A549 (cell line): Measurements from ENCODE around the gene VPS45.

Experiments used
- CTCF ChIP-seq: fragments of >200 bp; sonication (Bioruptor Twin); formaldehyde crosslinking; IDR thresholded peaks from 3 replicates; pipeline ENCODE4 v1.5.1; 2016
- EP300 ChIP-seq, 2 experiments: fragments of >200 bp; sonication (Bioruptor Twin); formaldehyde crosslinking; IDR thresholded peaks; 2 replicates in 1 of 2; 3 replicates in 1 of 2; pipeline ENCODE4 v1.6.1; 2016 to 2017
- FOSL2 ChIP-seq, 2 experiments: fragments of 450-650 bp in 1 of 2; fragments of >200 bp in 1 of 2; sonication (Bioruptor Twin) in 1 of 2; formaldehyde crosslinking; IDR thresholded peaks; 2 replicates each; pipeline versions ENCODE4 v1.5.0 to v1.6.1; 2016 to 2020; ENCODE audit warnings: mild to moderate bottlenecking in 1 of 2, moderate library complexity in 1 of 2
- JUNB ChIP-seq: fragments of >200 bp; sonication (Bioruptor Twin); formaldehyde crosslinking; IDR thresholded peaks from 2 replicates; pipeline ENCODE4 v1.6.1; 2016
- MYC ChIP-seq: IDR thresholded peaks from 2 replicates; pipeline ENCODE4 v1.6.1; 2012; ENCODE audit warnings: mild to moderate bottlenecking, inconsistent platforms, low read length, improper control_type of control experiment, borderline replicate concordance
- POLR2A ChIP-seq: IDR thresholded peaks from 2 replicates; pipeline ENCODE4 v1.6.1; 2012; ENCODE audit warnings: mild to moderate bottlenecking, low read length
- RCOR1 ChIP-seq: fragments of 150-350 bp; IDR thresholded peaks from 2 replicates; pipeline ENCODE4 v1.6.1; 2014; ENCODE audit warnings: antibody characterized with exemption, low read length, low read depth
- SREBF2 ChIP-seq: fragments of 450-650 bp; IDR thresholded peaks from 2 replicates; pipeline ENCODE4 v1.6.1; 2014; ENCODE audit warnings: mild to moderate bottlenecking, moderate library complexity
- TF ChIP-seq, protein P1 (sequence below): fragments of 150-350 bp; IDR thresholded peaks from 2 replicates; pipeline ENCODE4 v1.6.1; 2014; ENCODE audit warnings: low read depth, mild to moderate bottlenecking, low read length
- TF ChIP-seq, protein P2 (sequence below): fragments of 200-600 bp; sonication (generic); IDR thresholded peaks from 2 replicates; pipeline ENCODE4 v1.6.1; 2016; ENCODE audit warnings: antibody characterized with exemption, mild to moderate bottlenecking, moderate library complexity

DNA sequence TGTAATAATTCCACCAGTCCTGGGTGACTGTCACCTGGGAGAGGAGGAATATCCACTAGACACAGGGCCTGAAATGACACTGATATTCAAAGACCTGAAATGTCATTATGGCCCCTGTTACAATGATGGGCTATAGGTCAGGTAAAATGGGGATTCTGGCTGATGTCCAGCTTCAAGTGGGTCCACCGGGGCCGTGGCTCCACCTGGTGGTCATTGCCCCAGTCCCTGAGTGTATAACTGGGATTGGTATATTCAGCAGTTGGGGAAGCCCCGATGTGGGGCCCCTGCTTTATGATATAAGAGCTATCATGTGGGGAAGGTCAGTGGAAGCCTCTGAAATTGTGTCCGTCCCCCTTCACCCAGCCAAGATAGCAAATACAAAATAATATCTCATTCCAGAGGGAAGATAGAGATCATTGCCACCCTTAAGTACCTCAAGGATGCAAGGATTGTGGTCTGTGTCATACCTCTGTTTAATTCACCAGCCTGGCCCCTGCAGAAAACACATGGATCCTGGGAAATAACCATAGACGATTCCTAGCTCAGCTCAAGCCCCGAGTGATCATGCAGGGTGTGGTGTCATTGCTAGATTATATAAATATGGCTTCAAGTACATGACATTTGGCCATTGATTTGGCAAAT is 101.5 kb downstream of the VPS45 start:
- TF ChIP-seq CTCF (peak; percentile 88), EP300 (IDR thresholded peaks at IDR 0.05) (no peak), RCOR1 (no peak), POLR2A (no peak), MYC (no peak), SREBF2 (no peak), FOSL2 (IDR thresholded peaks at IDR 0.05) (no peak), FOSL2 (CRISPR knock-in tag; IDR thresholded peaks at IDR 0.05) (no peak), JUNB (no peak)
- TF ChIP-seq, protein P1, sequence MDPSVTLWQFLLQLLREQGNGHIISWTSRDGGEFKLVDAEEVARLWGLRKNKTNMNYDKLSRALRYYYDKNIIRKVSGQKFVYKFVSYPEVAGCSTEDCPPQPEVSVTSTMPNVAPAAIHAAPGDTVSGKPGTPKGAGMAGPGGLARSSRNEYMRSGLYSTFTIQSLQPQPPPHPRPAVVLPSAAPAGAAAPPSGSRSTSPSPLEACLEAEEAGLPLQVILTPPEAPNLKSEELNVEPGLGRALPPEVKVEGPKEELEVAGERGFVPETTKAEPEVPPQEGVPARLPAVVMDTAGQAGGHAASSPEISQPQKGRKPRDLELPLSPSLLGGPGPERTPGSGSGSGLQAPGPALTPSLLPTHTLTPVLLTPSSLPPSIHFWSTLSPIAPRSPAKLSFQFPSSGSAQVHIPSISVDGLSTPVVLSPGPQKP = no peak
- TF ChIP-seq, protein P2, sequence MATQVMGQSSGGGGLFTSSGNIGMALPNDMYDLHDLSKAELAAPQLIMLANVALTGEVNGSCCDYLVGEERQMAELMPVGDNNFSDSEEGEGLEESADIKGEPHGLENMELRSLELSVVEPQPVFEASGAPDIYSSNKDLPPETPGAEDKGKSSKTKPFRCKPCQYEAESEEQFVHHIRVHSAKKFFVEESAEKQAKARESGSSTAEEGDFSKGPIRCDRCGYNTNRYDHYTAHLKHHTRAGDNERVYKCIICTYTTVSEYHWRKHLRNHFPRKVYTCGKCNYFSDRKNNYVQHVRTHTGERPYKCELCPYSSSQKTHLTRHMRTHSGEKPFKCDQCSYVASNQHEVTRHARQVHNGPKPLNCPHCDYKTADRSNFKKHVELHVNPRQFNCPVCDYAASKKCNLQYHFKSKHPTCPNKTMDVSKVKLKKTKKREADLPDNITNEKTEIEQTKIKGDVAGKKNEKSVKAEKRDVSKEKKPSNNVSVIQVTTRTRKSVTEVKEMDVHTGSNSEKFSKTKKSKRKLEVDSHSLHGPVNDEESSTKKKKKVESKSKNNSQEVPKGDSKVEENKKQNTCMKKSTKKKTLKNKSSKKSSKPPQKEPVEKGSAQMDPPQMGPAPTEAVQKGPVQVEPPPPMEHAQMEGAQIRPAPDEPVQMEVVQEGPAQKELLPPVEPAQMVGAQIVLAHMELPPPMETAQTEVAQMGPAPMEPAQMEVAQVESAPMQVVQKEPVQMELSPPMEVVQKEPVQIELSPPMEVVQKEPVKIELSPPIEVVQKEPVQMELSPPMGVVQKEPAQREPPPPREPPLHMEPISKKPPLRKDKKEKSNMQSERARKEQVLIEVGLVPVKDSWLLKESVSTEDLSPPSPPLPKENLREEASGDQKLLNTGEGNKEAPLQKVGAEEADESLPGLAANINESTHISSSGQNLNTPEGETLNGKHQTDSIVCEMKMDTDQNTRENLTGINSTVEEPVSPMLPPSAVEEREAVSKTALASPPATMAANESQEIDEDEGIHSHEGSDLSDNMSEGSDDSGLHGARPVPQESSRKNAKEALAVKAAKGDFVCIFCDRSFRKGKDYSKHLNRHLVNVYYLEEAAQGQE = no peak
